Fibroblast of lung (primary cell): ENCODE results near the gene TRAPPC12.

Experiments used
- CTCF ChIP-seq, 2 donors: IDR thresholded peaks in 1 of 2; conservative IDR thresholded peaks in 1 of 2; 1 replicate in 1 of 2; 2 replicates in 1 of 2; pipeline ENCODE4 v1.5.1; 2011 to 2012; ENCODE audit warnings: low read length in 2 of 2, control low read depth in 1 of 2, inconsistent platforms in 1 of 2, low read depth in 1 of 2, mild to moderate bottlenecking in 1 of 2
- EZH2 ChIP-seq: IDR thresholded peaks from 2 replicates; pipeline ENCODE4 v1.5.1; 2012; ENCODE audit warnings: low read length, control low read depth, mild to moderate bottlenecking; ENCODE audit errors: missing control alignments

- TF ChIP-seq CTCF (conservative IDR thresholded peaks at IDR 0.05 in 1 of 2, IDR thresholded peaks at IDR 0.05 in 1 of 2; ENCODE audit: low read depth in 1 of 2, low read length in 2 of 2) (no peak), EZH2 (no peak)
Measured at GRCh38 chr2:3493615-3494007, 114.1 kb downstream of the TRAPPC12 start.
